Mesendoderm (in vitro differentiated cells): ENCODE measurements around the gene CHRDL2.

Source experiments
- DNase-seq: peaks from one replicate; pipeline ENCODE4 v3.0.0; 2013
- H2AK5ac ChIP-seq: 2 replicates; pipeline ENCODE4 v1.6.1; 2013; ENCODE audit warnings: low read length, inconsistent platforms
- H2BK120ac ChIP-seq: 2 replicates; pipeline ENCODE4 v1.6.1; 2013; ENCODE audit warnings: low read depth, mild to moderate bottlenecking, low read length, moderate library complexity, mixed read lengths
- H2BK15ac ChIP-seq: replicated peaks from 2 replicates; pipeline ENCODE4 v1.6.1; 2013; ENCODE audit warnings: low read depth, mild to moderate bottlenecking, moderate library complexity
- H2BK5ac ChIP-seq: 2 replicates; pipeline ENCODE4 v1.6.1; 2013; ENCODE audit warnings: low read length, inconsistent platforms
- H3K18ac ChIP-seq: 2 replicates; pipeline ENCODE4 v1.6.1; 2013; ENCODE audit warnings: mild to moderate bottlenecking, low read length, mixed read lengths
- H3K23ac ChIP-seq: one replicate; pipeline ENCODE4 v1.6.1; 2013; ENCODE audit warnings: low read length
- H3K27ac ChIP-seq: 2 replicates; pipeline ENCODE4 v1.5.1; 2013; ENCODE audit warnings: low read depth, mild to moderate bottlenecking, inconsistent platforms, low read length, moderate library complexity
- H3K27me3 ChIP-seq: 2 replicates; pipeline ENCODE4 v1.6.1; 2013; ENCODE audit warnings: low read length, control low read depth, mild to moderate bottlenecking, inconsistent platforms; ENCODE audit not compliant: insufficient read depth, poor library complexity
- H3K36me3 ChIP-seq: 2 replicates; pipeline ENCODE4 v1.6.1; 2013; ENCODE audit warnings: low read length, inconsistent platforms; ENCODE audit not compliant: control insufficient read depth, insufficient read depth
- H3K4ac ChIP-seq: one replicate; pipeline ENCODE4 v1.6.1; 2013; ENCODE audit warnings: low read depth, mild to moderate bottlenecking, low read length, moderate library complexity
- H3K4me1 ChIP-seq: 2 replicates; pipeline ENCODE4 v1.6.1; 2013; ENCODE audit warnings: low read depth, low read length, inconsistent platforms; ENCODE audit not compliant: control insufficient read depth
- H3K4me2 ChIP-seq: 2 replicates; pipeline ENCODE4 v1.6.1; 2013; ENCODE audit warnings: low read length
- H3K4me3 ChIP-seq: 2 replicates; pipeline ENCODE4 v1.5.1; 2013; ENCODE audit warnings: mild to moderate bottlenecking, low read length
- H3K56ac ChIP-seq: one replicate; pipeline ENCODE4 v1.6.1; 2013; ENCODE audit warnings: low read length
- H3K79me1 ChIP-seq: 2 replicates; pipeline ENCODE4 v1.6.1; 2013; ENCODE audit warnings: low read length, inconsistent platforms
- H3K79me2 ChIP-seq: 2 replicates; pipeline ENCODE4 v1.6.1; 2013; ENCODE audit warnings: mild to moderate bottlenecking, low read length; ENCODE audit not compliant: control insufficient read depth, insufficient read depth
- H3K9ac ChIP-seq: 2 replicates; pipeline ENCODE4 v1.6.1; 2013; ENCODE audit warnings: low read length, inconsistent platforms
- H4K5ac ChIP-seq: one replicate; pipeline ENCODE4 v1.6.1; 2013; ENCODE audit warnings: low read length
- H4K8ac ChIP-seq: one replicate; pipeline ENCODE4 v1.6.1; 2013; ENCODE audit warnings: low read depth, mild to moderate bottlenecking, control low read depth, low read length, moderate library complexity
- WGBS: extraction: QIAGEN DNeasy Blood & Tissue Kit; methylation state at CpG from one replicate; pipeline ENCODE4 v1.1.7; 2013; ENCODE audit warnings: low lambda C conversion rate, missing lambda C conversion rate; ENCODE audit not compliant: insufficient coverage; ENCODE audit errors: extremely low coverage; 5-methylcytosine and 5-hydroxymethylcytosine counted together

Gene CHRDL2

DNA sequence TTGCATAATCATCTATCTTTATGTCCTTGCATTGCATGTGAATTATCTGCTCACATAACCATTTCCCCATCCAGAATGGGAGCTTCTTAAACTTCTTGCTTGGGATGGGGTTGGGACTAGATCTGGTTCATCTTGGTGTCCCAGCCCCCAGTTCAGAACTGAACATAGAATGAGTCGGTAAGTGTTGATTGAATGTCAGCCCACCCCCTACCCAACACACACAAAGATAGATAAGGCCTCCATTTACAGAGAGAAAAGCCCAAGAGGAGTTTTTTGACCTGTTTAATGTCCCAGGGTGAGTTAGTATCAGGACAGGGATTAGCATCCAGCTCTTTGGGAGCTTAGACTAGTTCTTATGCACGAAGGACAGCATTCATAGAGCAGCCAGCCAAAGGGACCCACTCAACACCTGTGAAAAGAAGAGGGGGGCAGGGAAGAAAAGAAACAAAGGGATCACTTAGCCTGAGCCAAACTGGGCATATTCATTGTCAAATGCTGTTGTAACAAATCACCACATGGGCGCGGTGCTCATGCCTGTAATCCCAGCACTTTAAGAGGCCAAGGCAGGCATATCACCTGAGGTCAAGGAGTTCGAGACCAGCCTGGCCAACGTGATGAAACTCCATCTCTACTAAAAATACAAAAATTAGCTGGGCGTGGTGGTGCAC, 57.4 kb downstream of the CHRDL2 start:
- Histone ChIP-seq H3K27ac (no peak overlapping the region), H2BK120ac (no peak overlapping the region), H3K56ac (no peak overlapping the region), H3K79me1 (no peaks in the 10 kb centered on the region), H3K27me3 (no peaks in the 10 kb centered on the region), H3K79me2 (no peaks in the 10 kb centered on the region), H2AK5ac (no peak overlapping the region), H3K4me3 (no peak overlapping the region), H2BK15ac (no peak overlapping the region), H4K8ac (no peak overlapping the region), H3K4ac (no peak overlapping the region), H3K4me2 (no peak overlapping the region), H3K36me3 (no peaks in the 10 kb centered on the region), H3K23ac (no peak overlapping the region), H3K4me1 (no peaks in the 10 kb centered on the region), H2BK5ac (no peak overlapping the region), H4K5ac (no peak overlapping the region), H3K9ac (no peak overlapping the region), H3K18ac (no peak overlapping the region)
- DNase-seq = no peak
- no CpG with 5 or more reads among the region's 7 CpGs for WGBS

- WGBS = no CpG with 5 or more reads among the region's 12 CpGs
- H3K4ac ChIP-seq = no peak overlapping the region
- H2BK5ac ChIP-seq = no peak overlapping the region
- H3K79me2 ChIP-seq = no peaks in the 10 kb centered on the region
- H3K18ac ChIP-seq = no peak overlapping the region
- H2BK120ac ChIP-seq = no peak overlapping the region
- H3K36me3 ChIP-seq = no peaks in the 10 kb centered on the region
- H3K4me3 ChIP-seq = no peak overlapping the region
- no peaks in the 10 kb centered on the region for H3K4me1 ChIP-seq
- no peak overlapping the region for H3K23ac ChIP-seq
- H3K9ac ChIP-seq = no peak overlapping the region
- no peak for DNase-seq
- H2AK5ac ChIP-seq = no peak overlapping the region
- no peak overlapping the region for H4K8ac ChIP-seq
- H2BK15ac ChIP-seq = no peak overlapping the region
- no peaks in the 10 kb centered on the region for H3K79me1 ChIP-seq
- H4K5ac ChIP-seq = no peak overlapping the region
- no peak overlapping the region for H3K27ac ChIP-seq
- no peaks in the 10 kb centered on the region for H3K27me3 ChIP-seq
- no peak overlapping the region for H3K4me2 ChIP-seq
- H3K56ac ChIP-seq = no peak overlapping the region
These were observed 58.1 kb downstream of the CHRDL2 start for GRCh38 chr11:74672956-74673692.

DNA sequence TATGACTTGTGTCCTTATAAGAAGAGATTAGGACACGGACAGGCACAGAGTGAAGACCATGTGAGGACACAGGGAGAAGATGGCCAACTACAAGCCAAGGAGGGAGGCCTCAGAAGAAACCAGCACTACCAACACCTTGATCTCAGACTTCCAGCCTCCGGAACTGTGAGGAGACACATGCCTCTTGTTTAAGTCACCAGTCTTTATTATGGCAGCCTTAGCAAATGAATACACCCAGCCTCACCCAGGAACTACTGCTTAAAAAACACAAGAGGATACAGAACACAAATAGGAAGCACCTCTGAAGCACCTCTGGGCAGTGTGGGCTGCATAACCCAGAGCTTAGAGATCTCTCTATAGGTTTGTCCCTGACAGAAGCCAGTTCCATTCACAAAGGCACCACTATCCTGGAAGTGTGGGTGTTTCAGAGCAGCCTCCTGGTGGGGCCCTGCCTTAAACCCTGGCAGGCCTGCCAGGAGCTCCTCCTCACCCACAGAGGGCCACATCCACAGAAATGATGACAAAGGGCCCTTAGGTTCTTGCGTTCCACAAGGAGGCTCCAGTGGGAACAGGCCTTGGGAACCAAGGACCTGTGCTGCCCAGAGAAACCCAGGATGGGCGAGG, 58.8 kb downstream of the CHRDL2 start:
- H4K5ac ChIP-seq = no peak overlapping the region
- H3K27me3 ChIP-seq = no peaks in the 10 kb centered on the region
- H3K4me1 ChIP-seq = no peaks in the 10 kb centered on the region
- H4K8ac ChIP-seq = no peak overlapping the region
- no peak overlapping the region for H2BK120ac ChIP-seq
- H3K4ac ChIP-seq = no peak overlapping the region
- H2AK5ac ChIP-seq = no peak overlapping the region
- H3K27ac ChIP-seq = no peak overlapping the region
- whole genome bisulfite sequencing = no CpG with 5 or more reads among the region's 4 CpGs
- H2BK15ac ChIP-seq = no peak overlapping the region
- no peak overlapping the region for H3K18ac ChIP-seq
- no peak overlapping the region for H3K56ac ChIP-seq
- no peak overlapping the region for H3K23ac ChIP-seq
- H2BK5ac ChIP-seq = no peak overlapping the region
- no peak overlapping the region for H3K4me3 ChIP-seq
- H3K79me2 ChIP-seq = no peaks in the 10 kb centered on the region
- no peak overlapping the region for H3K9ac ChIP-seq
- no peaks in the 10 kb centered on the region for H3K36me3 ChIP-seq
- DNase-seq = no peak
- no peak overlapping the region for H3K4me2 ChIP-seq
- no peaks in the 10 kb centered on the region for H3K79me1 ChIP-seq

- Histone ChIP-seq H4K5ac (no peak overlapping the region), H2BK120ac (no peak overlapping the region), H3K56ac (no peak overlapping the region), H2BK15ac (no peak overlapping the region), H3K79me1 (no peaks in the 10 kb centered on the region), H2AK5ac (no peak overlapping the region), H3K18ac (no peak overlapping the region), H3K4me2 (no peak overlapping the region), H3K27ac (no peak overlapping the region), H3K9ac (no peak overlapping the region), H2BK5ac (no peak overlapping the region), H3K79me2 (no peaks in the 10 kb centered on the region), H3K4me1 (no peaks in the 10 kb centered on the region), H3K36me3 (no peaks in the 10 kb centered on the region), H3K4ac (no peak overlapping the region), H4K8ac (no peak overlapping the region), H3K4me3 (no peak overlapping the region), H3K27me3 (no peaks in the 10 kb centered on the region), H3K23ac (no peak overlapping the region)
- no peak for DNase-seq
- WGBS = no CpG with 5 or more reads among the region's 10 CpGs
These were observed 59.6 kb downstream of the CHRDL2 start for GRCh38 chr11:74671520-74672196.

DNA sequence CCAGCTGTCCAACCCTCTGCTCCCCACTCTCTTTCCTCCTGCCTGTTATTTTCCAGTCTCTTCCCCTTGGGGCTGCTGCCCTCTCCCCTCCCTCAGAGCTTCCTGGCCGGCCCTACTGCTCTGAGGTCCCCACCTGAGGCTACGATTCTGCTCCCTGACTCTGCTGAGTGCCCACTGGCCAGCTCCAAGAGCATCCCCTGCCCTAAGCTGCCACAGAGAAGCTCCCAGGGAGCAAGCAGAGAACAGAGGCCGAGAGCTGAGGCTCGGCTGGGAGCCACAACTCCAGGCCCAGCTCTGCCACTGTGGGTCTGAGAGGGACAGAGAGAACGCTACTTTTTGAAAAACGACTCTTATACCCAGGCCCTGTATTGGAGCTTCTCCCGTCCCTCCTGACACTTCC, 61.1 kb downstream of the CHRDL2 start:
- Histone ChIP-seq H3K56ac (no peak overlapping the region), H3K36me3 (no peaks in the 10 kb centered on the region), H2BK5ac (no peak overlapping the region), H3K23ac (peak overlapping the region; percentile 45), H2BK15ac (no peak overlapping the region), H3K79me2 (no peaks in the 10 kb centered on the region), H2AK5ac (no peak overlapping the region), H3K27ac (no peak overlapping the region), H3K4me3 (no peak overlapping the region), H3K4me2 (no peak overlapping the region), H3K4me1 (no peaks in the 10 kb centered on the region), H3K27me3 (no peaks in the 10 kb centered on the region), H3K9ac (no peak overlapping the region), H3K79me1 (no peaks in the 10 kb centered on the region), H4K5ac (no peak overlapping the region), H3K18ac (no peak overlapping the region), H2BK120ac (no peak overlapping the region), H3K4ac (no peak overlapping the region), H4K8ac (no peak overlapping the region)
- no peak for DNase-seq
- WGBS = no CpG with 5 or more reads among the region's 7 CpGs
